HG03378 (cell line): ENCODE data around the gene DIAPH3.

Experiments
- ATAC-seq: cut with Tn5 transposase; IDR thresholded peaks from one replicate; pipeline ENCODE4 v1.9.1; 2021; ENCODE audit warnings: mild to moderate bottlenecking, moderate library complexity; ENCODE audit not compliant: unreplicated experiment

DIAPH3 gene

DNA sequence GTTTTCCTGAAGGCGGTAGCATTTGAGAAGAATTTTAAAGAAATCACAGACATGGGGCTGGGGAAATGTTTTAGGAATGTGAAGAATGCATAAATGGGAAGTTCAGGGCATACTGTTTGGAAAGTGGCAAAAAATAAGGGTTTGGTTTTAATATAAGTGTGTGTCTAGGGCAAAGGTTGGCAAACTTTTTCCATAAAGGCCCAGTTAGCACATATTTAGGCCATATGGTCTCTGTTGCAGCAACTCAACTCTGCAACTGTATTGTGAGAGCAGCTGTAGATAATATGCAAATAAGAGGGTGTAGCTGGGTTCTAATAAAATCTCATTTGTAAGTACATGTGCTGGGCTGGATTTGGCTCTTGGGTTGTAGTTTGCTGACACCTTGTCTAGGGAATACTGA is 521.9 kb downstream of the DIAPH3 start:
- ATAC-seq = no peak

DNA sequence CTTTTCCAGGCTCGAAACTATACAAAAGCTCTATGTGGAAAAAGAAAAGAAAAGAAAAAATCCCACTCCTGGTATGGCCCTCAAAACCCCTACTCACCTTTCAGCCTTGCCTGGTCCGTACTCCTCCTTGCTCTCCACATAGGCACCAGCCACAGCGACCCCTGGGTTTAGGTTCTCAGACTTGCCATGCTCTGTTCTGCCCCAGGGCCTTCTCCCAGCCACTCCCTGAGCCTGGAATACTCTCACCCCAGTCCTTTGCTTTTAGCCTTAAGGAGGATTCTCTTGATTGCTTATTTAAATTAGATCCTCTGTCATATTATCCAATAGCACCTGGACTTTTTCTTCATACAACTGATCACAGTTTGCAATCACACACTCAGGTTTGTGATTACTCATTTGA is 522.5 kb downstream of the DIAPH3 start:
- no peak for ATAC-seq

DNA sequence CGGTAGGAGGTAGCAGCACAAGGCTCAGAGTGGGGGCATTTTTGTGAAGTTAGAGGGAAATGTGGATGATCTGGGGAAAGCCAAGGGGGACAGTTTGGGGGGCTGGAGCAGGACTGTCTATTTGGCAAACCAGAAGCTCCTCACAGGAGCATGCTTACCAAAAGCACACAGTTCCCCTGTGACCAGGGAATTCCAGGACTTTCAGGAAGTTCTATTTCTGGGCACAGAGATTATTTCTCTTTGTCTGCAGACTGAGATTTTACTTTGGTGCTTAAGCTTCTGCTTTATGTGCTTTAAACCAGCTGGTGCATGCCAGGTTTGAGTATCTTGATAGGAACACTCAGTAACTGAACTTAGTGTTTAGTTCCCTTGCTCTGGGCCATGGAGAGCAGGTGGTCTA is 525.3 kb downstream of the DIAPH3 start:
- no peak for ATAC-seq

DNA sequence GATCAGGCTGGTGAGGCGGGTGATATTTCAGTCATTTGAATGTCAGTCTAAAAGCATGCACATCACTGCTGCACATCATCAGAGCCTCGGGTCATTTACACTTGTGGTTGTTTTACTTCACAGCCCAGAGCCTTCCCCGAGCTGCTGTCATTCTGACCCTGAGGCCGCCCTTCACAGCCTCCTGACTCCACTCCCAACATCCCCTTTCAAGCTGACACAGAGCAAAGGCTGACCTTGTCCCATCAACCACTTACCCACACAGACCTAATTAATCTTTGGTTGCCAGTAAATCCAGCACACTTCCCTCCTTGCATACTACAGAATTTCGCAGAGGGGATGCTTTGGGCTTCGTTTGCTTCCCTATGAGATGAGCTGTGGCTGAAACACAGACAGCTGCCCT is 528.1 kb downstream of the DIAPH3 start:
- ATAC-seq = no peak

DNA sequence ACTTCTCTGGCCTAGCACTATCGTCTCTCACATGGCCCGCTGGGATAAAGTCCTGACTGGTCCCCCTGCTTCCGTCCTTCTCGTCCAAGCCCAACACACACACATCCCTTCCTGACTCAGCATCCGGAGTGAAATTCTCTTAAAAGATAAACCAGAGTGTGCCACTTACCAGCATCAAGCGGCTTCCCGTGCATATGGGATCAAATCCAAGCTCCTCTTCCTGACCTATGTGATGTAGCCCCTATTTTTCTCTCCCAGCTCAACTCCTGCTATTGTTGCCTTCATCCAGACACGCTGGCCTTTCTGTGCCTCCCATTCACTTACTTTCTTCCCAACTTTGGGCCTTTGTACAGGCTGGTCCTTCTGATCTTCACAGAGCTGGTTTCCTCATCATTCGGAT is 530.4 kb downstream of the DIAPH3 start:
- no peak for ATAC-seq

DNA sequence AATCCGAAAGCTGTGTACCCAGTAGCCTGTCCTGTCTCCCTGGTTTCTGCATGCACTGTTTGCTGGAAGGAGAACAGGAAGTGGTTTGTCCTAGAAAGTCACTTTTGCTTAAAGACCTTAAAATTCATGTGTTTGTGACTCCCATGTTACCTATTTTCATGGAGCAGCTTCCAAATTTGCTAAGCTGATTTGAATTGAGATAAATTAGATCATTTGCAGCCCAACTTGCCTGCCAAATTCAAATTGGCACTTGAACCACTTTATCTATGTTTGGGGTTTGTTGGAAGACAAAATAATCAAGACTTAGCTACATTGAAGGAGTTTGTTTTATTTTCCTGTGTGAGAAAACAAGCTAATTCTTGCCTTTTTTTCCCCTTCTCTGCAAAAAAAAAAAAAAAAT is 532.5 kb downstream of the DIAPH3 start:
- no peak for ATAC-seq

DNA sequence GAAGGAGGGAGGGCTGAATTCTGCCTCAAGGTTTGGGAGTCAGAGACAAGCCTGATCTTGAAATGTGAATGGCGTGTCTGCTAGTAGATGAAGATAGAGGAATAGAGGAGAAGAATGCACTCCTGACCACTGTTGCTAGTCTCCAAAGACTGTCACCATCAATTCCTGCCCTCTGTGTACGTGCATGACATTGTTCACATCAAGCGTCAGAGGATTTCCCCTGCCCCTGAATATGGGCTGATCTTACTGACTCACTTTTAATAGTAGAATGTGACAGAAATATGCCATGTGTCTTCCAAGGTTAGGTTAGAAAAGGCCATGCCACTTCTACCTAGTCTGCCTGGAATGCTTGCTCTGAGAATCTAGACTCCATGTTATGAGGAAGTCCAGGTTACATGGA is 538.6 kb downstream of the DIAPH3 start:
- ATAC-seq = no peak

DNA sequence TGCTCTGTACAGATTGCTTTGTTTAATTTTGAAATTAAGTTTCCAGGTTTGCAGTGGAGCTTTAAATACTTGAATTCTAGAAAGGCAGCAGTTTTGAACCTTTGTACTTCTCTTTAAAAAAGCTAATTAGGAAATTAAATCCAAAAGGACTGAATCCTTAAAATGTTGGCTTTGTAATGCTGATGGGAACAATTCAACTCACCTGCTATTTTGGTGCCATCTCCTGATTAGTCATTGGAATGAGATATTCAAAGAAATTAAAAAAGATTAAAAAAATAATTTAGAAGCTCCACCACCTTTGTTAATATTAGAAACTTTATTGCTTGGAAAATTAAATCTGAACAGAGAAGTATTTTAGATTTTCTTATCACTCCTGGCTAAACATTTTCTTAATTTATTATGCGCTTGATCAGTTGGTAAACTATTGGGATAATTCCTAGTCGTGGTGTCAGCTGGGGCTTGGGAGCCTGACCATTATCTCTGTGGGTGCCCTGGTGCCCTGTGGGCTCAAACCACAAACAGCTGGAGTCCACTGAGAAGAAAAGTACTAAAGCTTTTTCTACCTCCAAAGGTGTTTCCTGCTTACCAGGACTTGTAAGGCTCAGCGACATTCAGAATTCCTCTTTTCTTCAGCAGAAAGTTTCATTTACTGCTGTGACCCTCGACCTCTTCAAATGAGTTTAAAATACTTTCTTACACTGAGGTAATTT is 540.4 kb downstream of the DIAPH3 start:
- no peak for ATAC-seq

DNA sequence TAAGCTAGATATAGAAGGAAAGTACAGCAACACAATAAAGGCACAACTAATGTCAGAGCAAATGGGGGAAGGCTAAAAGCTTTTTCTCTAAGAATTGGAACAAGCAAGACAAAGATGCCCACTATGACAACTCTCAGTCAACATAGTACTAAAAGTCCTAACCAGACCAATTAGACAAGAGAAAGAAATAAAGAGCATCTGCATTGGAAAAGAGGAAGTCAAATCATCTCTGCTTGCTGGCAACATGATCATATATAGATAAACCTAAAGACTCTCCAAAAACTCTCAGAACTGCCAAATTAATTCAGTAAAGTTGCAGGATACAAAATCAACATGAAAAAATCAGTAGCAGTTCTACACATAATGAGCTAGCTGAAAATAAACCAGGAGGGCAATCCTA is 542.0 kb downstream of the DIAPH3 start:
- ATAC-seq = no peak
